Epithelial cell of esophagus (primary cell): ENCODE data around the gene CDK5RAP3.

ENCODE experiments used
- DNase-seq: peaks from one replicate; pipeline ENCODE4 v3.0.0; 2010; ENCODE audit warnings: low read depth
- H3K4me3 ChIP-seq: 2 replicates; pipeline ENCODE4 v1.5.1; 2011; ENCODE audit warnings: mild to moderate bottlenecking, low read length, control low read depth
- CTCF ChIP-seq: IDR thresholded peaks from 2 replicates; pipeline ENCODE4 v1.5.1; 2011; ENCODE audit warnings: low read depth, mild to moderate bottlenecking, low read length, control low read depth, inconsistent platforms; ENCODE audit not compliant: insufficient read depth; ENCODE audit errors: missing control alignments

CDK5RAP3 gene

DNA sequence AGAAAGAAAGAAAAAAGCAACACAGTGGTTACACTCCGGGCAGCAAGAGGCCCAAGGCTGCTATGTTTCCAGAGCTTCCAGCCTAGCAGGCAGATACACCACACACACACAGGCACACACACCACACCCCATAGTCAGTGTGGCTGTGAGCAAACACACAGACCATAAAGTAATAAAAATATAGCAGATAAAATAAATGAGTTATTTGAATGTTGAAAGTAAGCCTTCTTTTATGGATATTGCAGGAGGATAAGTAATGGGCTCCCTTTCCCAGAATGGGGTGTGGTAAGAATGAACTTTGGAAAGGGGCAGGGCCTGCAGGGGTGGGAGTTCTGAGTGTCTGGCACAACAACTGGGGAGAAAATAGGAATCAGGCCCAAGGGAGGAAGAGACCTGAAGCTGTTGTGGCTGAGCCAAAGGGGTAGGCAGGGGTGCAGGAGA, 4.8 kb upstream of the CDK5RAP3 start:
- no peak for DNase-seq
- no peak overlapping the region for H3K4me3 ChIP-seq
- TF ChIP-seq CTCF, result no peak

DNA sequence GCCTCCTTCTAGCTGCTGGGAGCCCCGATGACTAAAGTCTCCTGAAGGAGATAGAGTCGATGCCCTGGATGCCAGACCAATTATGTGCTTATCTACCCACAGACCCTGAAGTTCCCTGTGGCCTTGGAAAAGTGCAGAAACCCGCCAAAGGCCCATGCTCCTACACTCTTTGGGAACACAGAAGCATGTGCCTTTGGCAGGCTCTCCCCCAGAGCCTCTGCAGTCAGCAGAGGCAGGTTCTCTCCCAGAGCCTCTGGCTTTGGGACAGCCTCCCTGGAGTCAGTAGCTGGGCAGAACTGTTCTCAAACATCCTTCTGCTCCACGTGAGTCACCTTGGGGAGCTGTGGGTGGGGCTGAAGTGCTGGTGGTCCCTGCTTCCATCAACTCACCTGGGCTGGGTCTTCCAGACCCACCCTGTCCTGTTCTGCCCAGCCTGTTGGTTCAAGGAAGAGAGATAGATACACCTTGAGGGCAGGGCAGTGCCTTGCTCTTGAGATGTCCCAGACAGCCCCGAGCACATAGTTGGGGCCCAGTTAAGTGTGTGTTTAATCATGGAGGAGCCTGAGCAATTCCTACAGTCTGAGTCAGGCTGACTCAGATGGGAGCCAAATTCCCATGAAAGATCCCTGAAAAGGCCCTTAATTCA, 3.2 kb upstream of the CDK5RAP3 start:
- TF ChIP-seq CTCF, result no peak
- no peak overlapping the region for H3K4me3 ChIP-seq
- DNase-seq, result peak; percentile 96

GRCh38 chr17:47968836-47969235, 2.1 kb upstream of the CDK5RAP3 start:
- H3K4me3 ChIP-seq, result no peak overlapping the region
- no peak for DNase-seq
- no peak for TF ChIP-seq CTCF

GRCh38 chr17:47969930-47970724, 786 bp upstream of the CDK5RAP3 start:
- DNase-seq, result no peak
- no peak for TF ChIP-seq CTCF
- peak overlapping the region; percentile 10 for H3K4me3 ChIP-seq

- no peak for TF ChIP-seq CTCF
- H3K4me3 ChIP-seq, result no peak overlapping the region
- DNase-seq, result no peak
Measured at GRCh38 chr17:47973541-47973940, 2.6 kb downstream of the CDK5RAP3 start.

DNA sequence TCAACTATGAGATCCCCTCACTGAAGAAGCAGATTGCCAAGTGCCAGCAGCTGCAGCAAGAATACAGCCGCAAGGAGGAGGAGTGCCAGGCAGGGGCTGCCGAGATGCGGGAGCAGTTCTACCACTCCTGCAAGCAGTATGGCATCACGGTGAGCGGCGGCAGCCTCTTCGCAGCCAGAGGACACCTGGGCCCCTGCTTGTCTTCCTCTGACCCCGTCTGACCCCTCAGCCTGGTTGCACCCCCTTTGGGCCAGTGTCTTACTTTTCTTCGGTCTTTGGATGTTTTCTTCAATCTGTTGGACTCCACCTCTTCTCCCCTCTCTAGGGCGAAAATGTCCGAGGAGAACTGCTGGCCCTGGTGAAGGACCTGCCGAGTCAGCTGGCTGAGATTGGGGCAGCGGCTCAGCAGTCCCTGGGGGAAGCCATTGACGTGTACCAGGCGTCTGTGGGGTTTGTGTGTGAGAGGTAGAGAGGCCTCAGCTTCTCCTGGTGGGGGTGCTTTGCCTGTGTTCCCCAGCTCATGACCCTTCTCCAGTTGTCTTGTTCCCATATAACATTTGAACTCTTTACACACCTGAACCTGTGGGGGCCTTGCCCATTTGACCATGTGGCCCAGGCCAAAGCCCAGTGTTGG, 4.4 kb downstream of the CDK5RAP3 start:
- H3K4me3 ChIP-seq, result no peak overlapping the region
- no peak for TF ChIP-seq CTCF
- DNase-seq, result no peak
